Smooth muscle cell (in vitro differentiated cells): ENCODE data around the gene DDIAS. TPM values are rescaled to one million over a fixed set of nuclear protein-coding genes. Genes with fewer than 3 reads are reported as not detected.

Experiments used
- DNase-seq: peaks from one replicate; lab custom pipeline; 2025; ENCODE audit not compliant: unreplicated experiment; lab: John Stamatoyannopoulos, UW
- H2AFZ ChIP-seq: fragments of 200-600 bp; sonication (generic); 2 replicates; pipeline ENCODE4 v1.6.0; 2016; ENCODE audit warnings: antibody characterized with exemption, low read depth, mild to moderate bottlenecking
- H3F3A ChIP-seq: fragments of 200-600 bp; sonication (generic); 2 replicates; pipeline ENCODE4 v1.6.0; 2017; ENCODE audit warnings: antibody characterized with exemption, low read depth
- H3K27ac ChIP-seq: fragments of 200-600 bp; sonication (generic); 2 replicates; pipeline ENCODE4 v1.5.1; 2016; ENCODE audit warnings: low read depth, mild to moderate bottlenecking
- H3K27me3 ChIP-seq: fragments of 200-600 bp; sonication (generic); 2 replicates; pipeline ENCODE4 v1.6.1; 2016; ENCODE audit warnings: low read depth, mild to moderate bottlenecking
- H3K36me3 ChIP-seq: fragments of 200-600 bp; sonication (generic); 2 replicates; pipeline ENCODE4 v1.5.1; 2016; ENCODE audit warnings: low read depth
- H3K4me1 ChIP-seq: fragments of 200-600 bp; sonication (generic); 2 replicates; pipeline ENCODE4 v1.5.1; 2016; ENCODE audit warnings: low read depth
- H3K4me2 ChIP-seq: fragments of 200-600 bp; sonication (generic); 2 replicates; pipeline ENCODE4 v1.6.0; 2016; ENCODE audit warnings: mild to moderate bottlenecking
- H3K4me3 ChIP-seq: fragments of 200-600 bp; sonication (generic); 2 replicates; pipeline ENCODE4 v1.5.1; 2016; ENCODE audit warnings: mild to moderate bottlenecking
- H3K79me2 ChIP-seq: fragments of 200-600 bp; sonication (generic); 2 replicates; pipeline ENCODE4 v1.6.0; 2016; ENCODE audit warnings: low read depth, mild to moderate bottlenecking
- H3K9ac ChIP-seq: fragments of 200-600 bp; sonication (generic); 2 replicates; pipeline ENCODE4 v1.6.0; 2016; ENCODE audit warnings: low read depth
- H3K9me3 ChIP-seq: fragments of 200-600 bp; sonication (generic); replicated peaks from 2 replicates; pipeline ENCODE4 v1.5.1; 2016; ENCODE audit warnings: low read depth
- H4K20me1 ChIP-seq: fragments of 200-600 bp; sonication (generic); 2 replicates; pipeline ENCODE4 v1.6.0; 2016; ENCODE audit warnings: low read depth
- WGBS: methylation state at CpG from one replicate; pipeline ENCODE4 v1.1.7; 2016; ENCODE audit warnings: low lambda C conversion rate; 5-methylcytosine and 5-hydroxymethylcytosine counted together
- polyA plus RNA-seq: library from polyadenylated mRNA; unstranded; fragments of >200 nt; fragmentation: Nextera tagmentation; extraction: Ambion mirVana; gene quantifications from 2 replicates; pipeline ENCODE4 v1.2.1, GENCODE V29; 2016
- total RNA-seq: library from RNA; depleted of rRNA; stranded (reverse); fragments of >200 nt; gene quantifications from 2 replicates; pipeline ENCODE4 v1.2.3, GENCODE V29; 2014
- TF ChIP-seq, protein P1 (sequence below): fragments of 200-600 bp; sonication (generic); IDR thresholded peaks from 2 replicates; pipeline ENCODE4 v1.5.1; 2017; ENCODE audit warnings: borderline replicate concordance, mild to moderate bottlenecking, antibody characterized with exemption; ENCODE audit not compliant: insufficient read depth, poor library complexity, severe bottlenecking

Gene DDIAS
- total and polyA plus RNA-seq, 2 experiments from 2014 or later = 3.1 to 5.9 TPM

DNA sequence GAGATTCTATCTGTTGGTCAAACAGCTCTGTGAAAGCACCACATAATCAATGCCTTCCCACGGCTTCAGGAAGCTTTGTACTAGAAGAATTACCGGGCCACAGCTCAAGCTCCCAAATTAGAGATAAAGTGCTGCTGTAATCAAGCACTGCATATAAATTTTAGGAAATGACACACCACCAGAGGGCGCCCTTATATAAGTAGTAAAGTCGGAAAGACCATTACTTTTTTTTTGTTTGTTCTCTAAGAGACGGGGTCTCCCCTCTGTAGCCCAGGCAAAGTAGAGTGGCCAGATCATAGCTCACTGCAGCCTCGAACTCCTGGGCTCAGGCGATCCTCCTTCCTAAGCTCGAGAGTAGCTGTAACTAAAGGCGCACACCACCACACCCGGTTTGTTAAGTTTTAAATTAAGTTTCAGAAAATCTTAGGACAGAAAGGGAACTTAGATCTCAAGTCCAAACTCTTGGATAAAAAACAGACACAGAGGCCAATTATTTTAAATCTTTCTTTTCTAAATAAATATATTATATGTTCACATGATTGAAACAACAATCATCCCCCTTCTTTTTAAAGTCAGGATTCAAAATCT is 33.9 kb upstream of the DDIAS start:
- Histone ChIP-seq H3K27me3 (no peaks in the 10 kb centered on the region), H3K9ac (no peak overlapping the region), H3K9me3 (no peaks in the 10 kb centered on the region), H3K4me3 (peak overlapping the region; percentile 36), H3K79me2 (no peaks in the 10 kb centered on the region), H3K4me1 (no peaks in the 10 kb centered on the region), H3K4me2 (peak overlapping the region; percentile 87), H3K36me3 (no peaks in the 10 kb centered on the region), H3K27ac (no peak overlapping the region), H4K20me1 (peaks cover 7% of the 10 kb centered on the region), H2AFZ (peak overlapping the region; percentile 79), H3F3A (no peaks in the 10 kb centered on the region)
- WGBS = 19% methylated on average over 10 of the region's 10 CpGs
- DNase-seq = peak; percentile 13
- TF ChIP-seq, protein P1, sequence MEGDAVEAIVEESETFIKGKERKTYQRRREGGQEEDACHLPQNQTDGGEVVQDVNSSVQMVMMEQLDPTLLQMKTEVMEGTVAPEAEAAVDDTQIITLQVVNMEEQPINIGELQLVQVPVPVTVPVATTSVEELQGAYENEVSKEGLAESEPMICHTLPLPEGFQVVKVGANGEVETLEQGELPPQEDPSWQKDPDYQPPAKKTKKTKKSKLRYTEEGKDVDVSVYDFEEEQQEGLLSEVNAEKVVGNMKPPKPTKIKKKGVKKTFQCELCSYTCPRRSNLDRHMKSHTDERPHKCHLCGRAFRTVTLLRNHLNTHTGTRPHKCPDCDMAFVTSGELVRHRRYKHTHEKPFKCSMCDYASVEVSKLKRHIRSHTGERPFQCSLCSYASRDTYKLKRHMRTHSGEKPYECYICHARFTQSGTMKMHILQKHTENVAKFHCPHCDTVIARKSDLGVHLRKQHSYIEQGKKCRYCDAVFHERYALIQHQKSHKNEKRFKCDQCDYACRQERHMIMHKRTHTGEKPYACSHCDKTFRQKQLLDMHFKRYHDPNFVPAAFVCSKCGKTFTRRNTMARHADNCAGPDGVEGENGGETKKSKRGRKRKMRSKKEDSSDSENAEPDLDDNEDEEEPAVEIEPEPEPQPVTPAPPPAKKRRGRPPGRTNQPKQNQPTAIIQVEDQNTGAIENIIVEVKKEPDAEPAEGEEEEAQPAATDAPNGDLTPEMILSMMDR = peak; percentile 81

DNA sequence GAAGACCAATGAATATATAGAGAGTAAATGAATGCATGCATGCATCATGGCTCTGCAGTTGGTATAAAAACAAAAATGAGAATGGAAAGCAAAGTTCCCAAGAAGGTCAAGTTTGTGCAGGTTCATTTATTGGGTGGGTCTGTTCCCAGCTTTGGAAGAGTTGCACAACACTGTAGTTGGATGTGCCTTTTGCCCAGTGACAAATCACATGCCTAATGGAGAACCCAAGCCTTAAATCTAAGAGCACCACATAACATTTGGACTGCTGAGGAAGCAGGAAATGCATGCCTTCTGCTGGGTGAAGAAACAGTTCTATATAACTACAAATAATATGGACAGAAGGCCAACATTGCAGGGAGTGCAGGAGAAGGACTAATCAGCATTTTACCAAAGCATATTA is 31.9 kb upstream of the DDIAS start:
- Histone ChIP-seq H4K20me1 (no peaks in the 10 kb centered on the region), H3F3A (no peaks in the 10 kb centered on the region), H2AFZ (no peak overlapping the region), H3K9me3 (no peaks in the 10 kb centered on the region), H3K4me3 (no peak overlapping the region), H3K4me2 (no peak overlapping the region), H3K36me3 (no peaks in the 10 kb centered on the region), H3K4me1 (peaks cover under 1% of the 10 kb centered on the region), H3K27ac (no peak overlapping the region), H3K79me2 (no peaks in the 10 kb centered on the region), H3K27me3 (no peaks in the 10 kb centered on the region), H3K9ac (no peak overlapping the region)
- DNase-seq = no peak
- TF ChIP-seq, protein P1 = no peak

DNA sequence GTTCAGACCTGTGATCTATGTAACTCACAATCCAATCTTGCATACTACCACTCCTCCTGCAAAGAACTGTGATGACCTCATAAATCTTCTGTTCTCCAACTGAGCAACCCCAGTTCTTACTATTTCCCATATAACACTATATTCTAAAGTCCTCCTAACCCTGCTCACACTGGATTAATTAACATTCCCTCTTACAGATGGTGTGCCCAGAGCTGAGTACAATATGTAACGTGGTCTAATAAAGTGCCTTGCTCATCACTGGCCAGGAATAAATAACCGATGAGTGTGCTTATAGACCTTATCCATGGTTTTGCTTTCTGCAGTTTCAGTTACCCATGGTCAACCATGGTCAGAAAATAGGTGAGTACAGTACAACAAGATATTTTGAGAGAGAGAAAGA is 29.9 kb upstream of the DDIAS start:
- Histone ChIP-seq H3K27me3 (no peaks in the 10 kb centered on the region), H3K27ac (no peak overlapping the region), H3F3A (no peaks in the 10 kb centered on the region), H3K36me3 (no peaks in the 10 kb centered on the region), H3K4me3 (no peak overlapping the region), H3K9me3 (no peaks in the 10 kb centered on the region), H4K20me1 (no peaks in the 10 kb centered on the region), H2AFZ (no peak overlapping the region), H3K4me2 (no peak overlapping the region), H3K4me1 (peaks cover 5% of the 10 kb centered on the region), H3K79me2 (no peaks in the 10 kb centered on the region), H3K9ac (no peak overlapping the region)
- 86% methylated on average over 2 of the region's 2 CpGs for WGBS
- TF ChIP-seq, protein P1 = no peak
- DNase-seq = no peak
